DOHH2 (cell line): ENCODE data around the gene SLC6A16.

Experiments used
- EZH2phosphoT487 ChIP-seq: fragments of 200-600 bp; sonication (generic); IDR thresholded peaks from 2 replicates; pipeline ENCODE4 v1.6.1; 2017; ENCODE audit warnings: borderline replicate concordance, mild to moderate bottlenecking, antibody characterized with exemption, low read length, moderate library complexity, mixed read lengths
- TF ChIP-seq, protein P1 (sequence below): fragments of 200-600 bp; sonication (generic); IDR thresholded peaks from one replicate; pipeline ENCODE4 v1.5.1; 2014; ENCODE audit warnings: antibody characterized with exemption, mild to moderate bottlenecking, low read depth, low read length; ENCODE audit not compliant: poor library complexity, severe bottlenecking

DNA sequence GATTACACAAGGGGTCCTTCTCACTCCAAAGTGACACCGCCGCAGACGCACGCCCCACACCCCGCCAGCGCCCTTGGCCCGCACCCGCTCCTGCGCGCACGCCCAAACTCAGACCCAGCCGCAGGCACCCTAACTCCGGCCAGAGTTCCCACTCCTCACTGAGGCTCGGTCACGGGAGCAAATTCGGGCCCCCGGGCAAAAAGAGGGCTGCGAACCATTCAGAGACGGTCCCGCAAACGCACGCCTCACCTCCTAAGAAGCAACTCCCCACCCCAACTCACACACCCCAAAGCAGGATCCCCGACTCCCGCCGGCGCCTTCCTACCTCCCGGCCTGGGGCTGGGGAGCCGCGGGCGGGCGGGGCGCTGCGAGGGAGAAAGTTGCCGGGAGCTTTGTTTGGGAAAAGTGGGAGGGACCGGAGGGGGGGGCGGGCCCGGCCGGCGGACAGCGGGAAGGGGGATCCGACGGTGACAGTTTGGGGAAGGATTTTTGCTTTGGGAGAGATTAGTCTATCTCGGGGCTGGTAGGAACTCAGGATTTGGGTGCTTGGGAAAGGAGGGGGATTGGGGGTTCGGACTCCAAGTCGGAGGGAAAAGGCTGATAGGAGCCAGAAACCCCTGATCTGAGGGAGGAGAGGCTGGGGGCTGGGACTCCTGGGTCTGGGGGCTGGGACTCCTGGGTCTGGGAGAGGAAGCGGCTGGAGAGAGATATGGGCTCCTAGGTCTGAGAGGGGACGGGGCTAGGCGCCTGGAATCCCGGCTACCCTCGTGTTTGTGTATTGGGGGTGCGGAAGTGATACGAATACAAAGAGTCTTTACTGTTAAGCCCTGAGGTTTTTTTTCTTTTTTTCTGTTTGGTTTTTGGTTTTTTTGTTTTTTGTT is 37.3 kb upstream of the SLC6A16 start, which contains the start of gene TEAD2:
- TF ChIP-seq, protein P1, sequence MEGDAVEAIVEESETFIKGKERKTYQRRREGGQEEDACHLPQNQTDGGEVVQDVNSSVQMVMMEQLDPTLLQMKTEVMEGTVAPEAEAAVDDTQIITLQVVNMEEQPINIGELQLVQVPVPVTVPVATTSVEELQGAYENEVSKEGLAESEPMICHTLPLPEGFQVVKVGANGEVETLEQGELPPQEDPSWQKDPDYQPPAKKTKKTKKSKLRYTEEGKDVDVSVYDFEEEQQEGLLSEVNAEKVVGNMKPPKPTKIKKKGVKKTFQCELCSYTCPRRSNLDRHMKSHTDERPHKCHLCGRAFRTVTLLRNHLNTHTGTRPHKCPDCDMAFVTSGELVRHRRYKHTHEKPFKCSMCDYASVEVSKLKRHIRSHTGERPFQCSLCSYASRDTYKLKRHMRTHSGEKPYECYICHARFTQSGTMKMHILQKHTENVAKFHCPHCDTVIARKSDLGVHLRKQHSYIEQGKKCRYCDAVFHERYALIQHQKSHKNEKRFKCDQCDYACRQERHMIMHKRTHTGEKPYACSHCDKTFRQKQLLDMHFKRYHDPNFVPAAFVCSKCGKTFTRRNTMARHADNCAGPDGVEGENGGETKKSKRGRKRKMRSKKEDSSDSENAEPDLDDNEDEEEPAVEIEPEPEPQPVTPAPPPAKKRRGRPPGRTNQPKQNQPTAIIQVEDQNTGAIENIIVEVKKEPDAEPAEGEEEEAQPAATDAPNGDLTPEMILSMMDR, result no peak
- peak; percentile 92 for TF ChIP-seq EZH2phosphoT487
